ENCODE results near the gene CHERP. TPM values are rescaled to one million over a fixed set of nuclear protein-coding genes. Genes with fewer than 3 reads are reported as not detected.

Gene CHERP
- total and polyA plus RNA-seq, 2 experiments from 2014 or later: 31.6 to 41.2 TPM

- Mint-ChIP-seq H3K27ac (no peak overlapping the region), H3K4me1 (no peaks in the 10 kb centered on the region), H3K9me3 (no peaks in the 10 kb centered on the region; the same call in 2 of the 3 replicates), H3K36me3 (ENCODE audit: low read depth) (peaks cover 50% of the 10 kb centered on the region), H3K27me3 (ENCODE audit: insufficient read depth, low read depth, poor library complexity) (peaks cover 14% of the 10 kb centered on the region), H3K4me3 (no peak overlapping the region)
- no peaks in the 10 kb centered on the region for H3K9me2 ChIP-seq (ENCODE audit: insufficient read depth)
- ATAC-seq: no peak
- TF ChIP-seq ETS1 (IDR thresholded peaks at IDR 0.05) (no peak), EZH2phosphoT487 (IDR thresholded peaks at IDR 0.05; ENCODE audit: unreplicated experiment) (no peak), ZNF462 (CRISPR knock-in tag; IDR thresholded peaks at IDR 0.05) (no peak), NANOG (IDR thresholded peaks at IDR 0.05; ENCODE audit: borderline replicate concordance) (no peak), ZNF331 (CRISPR knock-in tag; IDR thresholded peaks at IDR 0.05; ENCODE audit: low read depth) (no peak), POLR2AphosphoS5 (IDR thresholded peaks at IDR 0.05; ENCODE audit: low read depth) (no peak), CREB1 (CRISPR knock-in tag; IDR thresholded peaks at IDR 0.05; ENCODE audit: low read depth) (no peak), STAT1 (IDR thresholded peaks at IDR 0.05; ENCODE audit: unreplicated experiment) (no peak), CTCF (conservative IDR thresholded peaks at IDR 0.05; ENCODE audit: low read depth in 2 of 2) (no peak), JUNB (IDR thresholded peaks at IDR 0.05; ENCODE audit: unreplicated experiment) (no peak), EZH2 (IDR thresholded peaks at IDR 0.05; ENCODE audit: low read depth, unreplicated experiment) (no peak)
- H4K20me1 ChIP-seq (replicated peaks; ENCODE audit: insufficient read depth): peaks cover 12% of the 10 kb centered on the region
- no peaks in the 10 kb centered on the region for H3K79me2 ChIP-seq (replicated peaks; ENCODE audit: insufficient read depth)
- H3K4me3 ChIP-seq: no peak overlapping the region
- no peaks in the 10 kb centered on the region for H3K27me3 ChIP-seq (ENCODE audit: insufficient read depth)
- H3F3A ChIP-seq (replicated peaks; ENCODE audit: low read depth): peaks cover 20% of the 10 kb centered on the region
- no peak for DNase-seq (ENCODE audit: low spot score)
- H3K4me2 ChIP-seq: no peak overlapping the region
- H3K4me1 ChIP-seq (ENCODE audit: insufficient read depth): no peaks in the 10 kb centered on the region
- H2AFZ ChIP-seq: no peak overlapping the region
- H3K27ac ChIP-seq (ENCODE audit: low read depth): no peak overlapping the region
- H3K36me3 ChIP-seq (ENCODE audit: insufficient read depth): peaks cover 16% of the 10 kb centered on the region
These were observed 25.9 kb downstream of the CHERP start for GRCh38 chr19:16516381-16516780.

Data from GM23338 (cell line).